ENCODE data around the gene FRMD4A.
A peak's percentile ranks its signal among the peaks of the same experiment; 100 is the strongest.
"Not testable (repeated sequence)": the region's sequence is repeated elsewhere in the genome, so short reads cannot be mapped to it uniquely, and the experiment has no call there.

The FRMD4A gene

GRCh38 chr10:13797164-13797563, 533.6 kb downstream of the FRMD4A start:
- DNase-seq: no peak

GRCh38 chr10:13795653-13796555, 534.8 kb downstream of the FRMD4A start:
- DNase-seq: no peak

GRCh38 chr10:13794992-13795612, 535.6 kb downstream of the FRMD4A start:
- no peak for DNase-seq

GRCh38 chr10:13792006-13792405, 538.7 kb downstream of the FRMD4A start:
- DNase-seq: peak in 1 of 2 experiments; percentile 10

- no peak for DNase-seq
Measured at GRCh38 chr10:13791483-13791882, 539.2 kb downstream of the FRMD4A start.

GRCh38 chr10:13790196-13790595, 540.5 kb downstream of the FRMD4A start:
- no peak for DNase-seq

GRCh38 chr10:13789448-13789829, 541.3 kb downstream of the FRMD4A start:
- no peak for DNase-seq

- DNase-seq: peak in 1 of 2 experiments; percentile 47
Measured at GRCh38 chr10:13788711-13789447, 541.8 kb downstream of the FRMD4A start.

- DNase-seq: no peak
Measured at GRCh38 chr10:13788320-13788600, 542.5 kb downstream of the FRMD4A start.

GRCh38 chr10:13787015-13787421, 543.7 kb downstream of the FRMD4A start:
- DNase-seq: no peak

GRCh38 chr10:13784067-13784466, 546.7 kb downstream of the FRMD4A start:
- no peak for DNase-seq

GRCh38 chr10:13779748-13780147, 551.0 kb downstream of the FRMD4A start:
- DNase-seq: no peak

- not testable (repeated sequence) for DNase-seq
Measured at GRCh38 chr10:13778693-13778960, 552.1 kb downstream of the FRMD4A start.

GRCh38 chr10:13776861-13777311, 553.8 kb downstream of the FRMD4A start:
- no peak for DNase-seq

- DNase-seq: no peak
Measured at GRCh38 chr10:13775786-13776775, 554.6 kb downstream of the FRMD4A start.

GRCh38 chr10:13774303-13774893, 556.3 kb downstream of the FRMD4A start:
- DNase-seq: no peak

GRCh38 chr10:13773496-13774170, 557.1 kb downstream of the FRMD4A start:
- peak in 1 of 2 experiments; percentile 37 for DNase-seq

GRCh38 chr10:13773043-13773442, 557.7 kb downstream of the FRMD4A start:
- DNase-seq: no peak

GRCh38 chr10:13771992-13772391, 558.7 kb downstream of the FRMD4A start:
- DNase-seq: no peak

- DNase-seq: no peak
Measured at GRCh38 chr10:13770760-13771493, 559.8 kb downstream of the FRMD4A start.

GRCh38 chr10:13769946-13770345, 560.8 kb downstream of the FRMD4A start:
- no peak for DNase-seq

Data from NCI-H446 (cell line).